GM12878 (cell line): ENCODE data around the gene SBF1. TPM values are rescaled to one million over a fixed set of nuclear protein-coding genes. Genes with fewer than 3 reads are reported as not detected.

Source experiments
- RCOR1 ChIP-seq: conservative IDR thresholded peaks from 2 replicates; pipeline ENCODE4 v1.6.1; 2012; ENCODE audit warnings: low read depth, low read length, improper control_type of control experiment
- RFX5 ChIP-seq: IDR thresholded peaks from 2 replicates; pipeline ENCODE4 v1.6.1; 2011; ENCODE audit warnings: low read depth, low read length, improper control_type of control experiment
- TARDBP ChIP-seq: IDR thresholded peaks from 2 replicates; pipeline ENCODE4 v1.6.1; 2016; ENCODE audit warnings: borderline replicate concordance
- polyA plus RNA-seq, 11 experiments: library from polyadenylated mRNA; depleted of rRNA in 4 of 11; unstranded in 6 of 11; stranded (reverse) in 5 of 11; fragments of >200 nt; fragmentation: Nextera tagmentation in 4 of 11; fragmentation: Illumina TruSeq in 1 of 11; extraction: Ambion mirVana in 4 of 11; extraction: Trizol in 1 of 11; gene quantifications; 1 replicate in 1 of 11; 2 replicates in 10 of 11; pipeline versions ENCODE4 v1.2.1 to v1.2.3, GENCODE V29; 2011 to 2016; ENCODE audit warnings: inconsistent platforms in 2 of 11, missing spikeins in 2 of 11, low read depth in 1 of 11
- total RNA-seq, 4 experiments: library from RNA; depleted of rRNA in 3 of 4; stranded (reverse); fragments of >200 nt in 3 of 4; fragmentation: Illumina TruSeq in 1 of 4; extraction: Trizol in 1 of 4; gene quantifications; 2 replicates each; pipeline versions ENCODE4 v1.2.1 to v1.2.3, GENCODE V29; 2013 to 2021
- TF ChIP-seq, protein P1 (sequence below): IDR thresholded peaks from 2 replicates; pipeline ENCODE4 v1.6.1; 2011; ENCODE audit warnings: borderline replicate concordance, low read depth, mild to moderate bottlenecking, moderate library complexity, mixed read lengths, low read length; ENCODE audit not compliant: insufficient read depth; ENCODE audit errors: extremely low read length
- TF ChIP-seq, protein P2 (sequence below): fragments of 450-650 bp; IDR thresholded peaks from 2 replicates; pipeline ENCODE4 v1.6.1; 2014; ENCODE audit warnings: mild to moderate bottlenecking
- TF ChIP-seq, protein P3 (sequence below): IDR thresholded peaks from 2 replicates; pipeline ENCODE4 v1.6.1; 2012; ENCODE audit warnings: low read length, inconsistent platforms
- TF ChIP-seq, protein P4 (sequence below): fragments of 150-350 bp; IDR thresholded peaks from 2 replicates; pipeline ENCODE4 v1.6.1; 2014; ENCODE audit warnings: mild to moderate bottlenecking, low read depth, low read length

The SBF1 gene
- total and polyA plus RNA-seq, 10 of the 15 experiments (the other 5 are each of a cell fraction or from before 2014, with no cell fraction given): 0.23 to 95.0 (median 17.8) TPM

DNA sequence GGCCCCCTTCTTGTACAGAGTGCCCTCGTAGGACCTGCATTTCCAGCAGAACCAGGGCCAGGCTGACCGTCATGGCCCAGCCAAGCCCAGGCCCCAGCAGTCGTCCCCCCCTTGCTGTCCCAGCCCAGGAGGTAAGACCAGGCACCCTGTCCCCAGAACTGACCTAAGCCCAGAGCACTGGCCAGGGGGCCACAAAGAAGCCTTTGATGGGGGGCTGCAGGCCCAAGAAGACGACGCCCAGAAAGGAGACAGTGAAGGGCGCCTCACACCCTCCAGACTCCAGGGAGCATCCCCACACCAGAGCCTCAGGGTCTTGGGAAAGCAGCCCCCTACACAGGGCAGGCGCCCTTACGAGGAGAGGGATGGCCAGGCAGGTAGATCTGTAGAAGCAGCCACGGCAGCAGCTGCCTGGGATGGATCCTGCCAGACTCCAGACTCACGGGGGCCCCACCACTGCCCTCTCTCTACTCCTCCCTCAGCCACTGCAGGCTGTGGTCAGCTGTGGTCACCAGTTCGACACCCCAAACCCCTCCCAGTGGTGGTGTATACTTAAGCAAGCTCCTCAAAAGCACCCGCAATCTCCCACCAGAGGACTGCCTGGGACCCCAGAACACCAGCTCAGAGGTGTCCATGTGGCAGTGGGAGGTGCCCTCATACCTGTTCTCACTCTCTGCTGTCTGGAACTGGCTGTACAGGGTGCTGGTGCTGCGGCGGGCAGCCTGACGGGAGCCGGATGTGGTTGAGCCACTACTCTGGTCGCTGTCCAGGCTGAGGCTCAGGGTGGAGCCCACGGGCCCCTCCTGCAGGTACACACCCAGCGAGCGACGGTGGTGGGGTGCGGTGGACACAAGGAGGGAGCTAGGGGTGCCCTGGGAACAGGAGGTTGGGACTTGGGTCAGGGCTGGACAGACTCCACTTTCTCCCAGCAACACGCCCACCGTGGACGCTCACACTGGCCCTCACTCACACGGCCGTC is 27.0 kb downstream of the SBF1 start (continued):
- TF ChIP-seq, protein P1, sequence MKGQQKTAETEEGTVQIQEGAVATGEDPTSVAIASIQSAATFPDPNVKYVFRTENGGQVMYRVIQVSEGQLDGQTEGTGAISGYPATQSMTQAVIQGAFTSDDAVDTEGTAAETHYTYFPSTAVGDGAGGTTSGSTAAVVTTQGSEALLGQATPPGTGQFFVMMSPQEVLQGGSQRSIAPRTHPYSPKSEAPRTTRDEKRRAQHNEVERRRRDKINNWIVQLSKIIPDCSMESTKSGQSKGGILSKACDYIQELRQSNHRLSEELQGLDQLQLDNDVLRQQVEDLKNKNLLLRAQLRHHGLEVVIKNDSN: no peak
- no peak for TF ChIP-seq RFX5
- TF ChIP-seq, protein P2, sequence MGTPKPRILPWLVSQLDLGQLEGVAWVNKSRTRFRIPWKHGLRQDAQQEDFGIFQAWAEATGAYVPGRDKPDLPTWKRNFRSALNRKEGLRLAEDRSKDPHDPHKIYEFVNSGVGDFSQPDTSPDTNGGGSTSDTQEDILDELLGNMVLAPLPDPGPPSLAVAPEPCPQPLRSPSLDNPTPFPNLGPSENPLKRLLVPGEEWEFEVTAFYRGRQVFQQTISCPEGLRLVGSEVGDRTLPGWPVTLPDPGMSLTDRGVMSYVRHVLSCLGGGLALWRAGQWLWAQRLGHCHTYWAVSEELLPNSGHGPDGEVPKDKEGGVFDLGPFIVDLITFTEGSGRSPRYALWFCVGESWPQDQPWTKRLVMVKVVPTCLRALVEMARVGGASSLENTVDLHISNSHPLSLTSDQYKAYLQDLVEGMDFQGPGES: no peak
- TF ChIP-seq, protein P3, sequence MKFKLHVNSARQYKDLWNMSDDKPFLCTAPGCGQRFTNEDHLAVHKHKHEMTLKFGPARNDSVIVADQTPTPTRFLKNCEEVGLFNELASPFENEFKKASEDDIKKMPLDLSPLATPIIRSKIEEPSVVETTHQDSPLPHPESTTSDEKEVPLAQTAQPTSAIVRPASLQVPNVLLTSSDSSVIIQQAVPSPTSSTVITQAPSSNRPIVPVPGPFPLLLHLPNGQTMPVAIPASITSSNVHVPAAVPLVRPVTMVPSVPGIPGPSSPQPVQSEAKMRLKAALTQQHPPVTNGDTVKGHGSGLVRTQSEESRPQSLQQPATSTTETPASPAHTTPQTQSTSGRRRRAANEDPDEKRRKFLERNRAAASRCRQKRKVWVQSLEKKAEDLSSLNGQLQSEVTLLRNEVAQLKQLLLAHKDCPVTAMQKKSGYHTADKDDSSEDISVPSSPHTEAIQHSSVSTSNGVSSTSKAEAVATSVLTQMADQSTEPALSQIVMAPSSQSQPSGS: no peak
- no peak for TF ChIP-seq TARDBP
- TF ChIP-seq, protein P4, sequence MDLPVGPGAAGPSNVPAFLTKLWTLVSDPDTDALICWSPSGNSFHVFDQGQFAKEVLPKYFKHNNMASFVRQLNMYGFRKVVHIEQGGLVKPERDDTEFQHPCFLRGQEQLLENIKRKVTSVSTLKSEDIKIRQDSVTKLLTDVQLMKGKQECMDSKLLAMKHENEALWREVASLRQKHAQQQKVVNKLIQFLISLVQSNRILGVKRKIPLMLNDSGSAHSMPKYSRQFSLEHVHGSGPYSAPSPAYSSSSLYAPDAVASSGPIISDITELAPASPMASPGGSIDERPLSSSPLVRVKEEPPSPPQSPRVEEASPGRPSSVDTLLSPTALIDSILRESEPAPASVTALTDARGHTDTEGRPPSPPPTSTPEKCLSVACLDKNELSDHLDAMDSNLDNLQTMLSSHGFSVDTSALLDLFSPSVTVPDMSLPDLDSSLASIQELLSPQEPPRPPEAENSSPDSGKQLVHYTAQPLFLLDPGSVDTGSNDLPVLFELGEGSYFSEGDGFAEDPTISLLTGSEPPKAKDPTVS: no peak
- TF ChIP-seq RCOR1: no peak
- TF ChIP-seq, all 136 proteins: peak for 0
